Measurements from ENCODE around the gene SLC16A5.

SLC16A5 gene

GRCh38 chr17:75138519-75138918 is 50.8 kb downstream of the SLC16A5 start:
- TF ChIP-seq TSHZ2 (CRISPR knock-in tag; IDR thresholded peaks at IDR 0.05), result no peak
- no peak for TF ChIP-seq BACH2 (CRISPR knock-in tag; IDR thresholded peaks at IDR 0.05; ENCODE audit: borderline replicate concordance)
- TF ChIP-seq TCF4 (CRISPR knock-in tag; IDR thresholded peaks at IDR 0.05; ENCODE audit: borderline replicate concordance), result no peak
- TF ChIP-seq RARB (CRISPR knock-in tag; IDR thresholded peaks at IDR 0.05), result no peak
- no peak for TF ChIP-seq GLIS3 (CRISPR knock-in tag; IDR thresholded peaks at IDR 0.05)
- TF ChIP-seq ZNF565 (CRISPR knock-in tag; conservative IDR thresholded peaks at IDR 0.05; ENCODE audit: low read depth), result no peak
- TF ChIP-seq CREB5 (CRISPR knock-in tag; IDR thresholded peaks at IDR 0.05; ENCODE audit: low read depth), result no peak
- no peak for TF ChIP-seq CSRNP3 (CRISPR knock-in tag; IDR thresholded peaks at IDR 0.05)
- no peak for TF ChIP-seq POU6F1 (CRISPR knock-in tag; IDR thresholded peaks at IDR 0.05; ENCODE audit: borderline replicate concordance, low read depth)
- TF ChIP-seq SNAI2 (CRISPR knock-in tag; IDR thresholded peaks at IDR 0.05), result no peak
- TF ChIP-seq ISL1 (CRISPR knock-in tag; IDR thresholded peaks at IDR 0.05), result no peak
- TF ChIP-seq ESRRG (CRISPR knock-in tag; IDR thresholded peaks at IDR 0.05), result no peak
- TF ChIP-seq CSDC2 (CRISPR knock-in tag; IDR thresholded peaks at IDR 0.05), result no peak
- TF ChIP-seq ARNTL (CRISPR knock-in tag; IDR thresholded peaks at IDR 0.05; ENCODE audit: borderline replicate concordance, low read depth), result no peak
- no peak for TF ChIP-seq ZNF8 (CRISPR knock-in tag; IDR thresholded peaks at IDR 0.05)
- ATAC-seq, result no peak

GRCh38 chr17:75142236-75142971 is 54.6 kb downstream of the SLC16A5 start:
- TF ChIP-seq OSR1 (CRISPR knock-in tag; IDR thresholded peaks at IDR 0.05) (no peak), ZNF565 (CRISPR knock-in tag; conservative IDR thresholded peaks at IDR 0.05; ENCODE audit: low read depth) (no peak), TCF4 (CRISPR knock-in tag; IDR thresholded peaks at IDR 0.05; ENCODE audit: borderline replicate concordance) (no peak), ISL1 (CRISPR knock-in tag; IDR thresholded peaks at IDR 0.05) (no peak), PATZ1 (CRISPR knock-in tag; IDR thresholded peaks at IDR 0.05; ENCODE audit: borderline replicate concordance) (no peak), ZNF8 (CRISPR knock-in tag; IDR thresholded peaks at IDR 0.05) (no peak), ZFP3 (CRISPR knock-in tag; IDR thresholded peaks at IDR 0.05) (no peak), RARB (CRISPR knock-in tag; IDR thresholded peaks at IDR 0.05) (no peak), SNAI2 (CRISPR knock-in tag; IDR thresholded peaks at IDR 0.05) (no peak), ARNTL (CRISPR knock-in tag; IDR thresholded peaks at IDR 0.05; ENCODE audit: borderline replicate concordance, low read depth) (no peak), ZC3H10 (CRISPR knock-in tag; IDR thresholded peaks at IDR 0.05) (no peak), ESRRG (CRISPR knock-in tag; IDR thresholded peaks at IDR 0.05) (no peak), CREB5 (CRISPR knock-in tag; IDR thresholded peaks at IDR 0.05; ENCODE audit: low read depth) (no peak), CSRNP3 (CRISPR knock-in tag; IDR thresholded peaks at IDR 0.05) (no peak)
- no peak for ATAC-seq

Data from SK-N-SH treated with all-trans-retinoic acid at 6 μM for 48 hours (cell line).